Parathyroid adenoma (tissue), 2 donors: ENCODE data around the gene GLRX2.
"Not testable (repeated sequence)": the region's sequence is repeated elsewhere in the genome, so short reads cannot be mapped to it uniquely, and the experiment has no call there.

Experiments
- H2AFZ ChIP-seq: fragments of 300-600 bp; sonication (generic); one replicate; pipeline ENCODE4 v1.7.0; 2017; ENCODE audit warnings: antibody characterized with exemption, mild to moderate bottlenecking
- H3K27ac ChIP-seq: fragments of 300-600 bp; sonication (generic); one replicate; pipeline ENCODE4 v1.7.0; 2017
- H3K27me3 ChIP-seq: fragments of 300-600 bp; sonication (generic); one replicate; pipeline ENCODE4 v1.7.0; 2017; ENCODE audit warnings: low read length; ENCODE audit not compliant: control insufficient read depth, insufficient read depth
- H3K36me3 ChIP-seq: fragments of 300-600 bp; sonication (generic); one replicate; pipeline ENCODE4 v1.7.0; 2017; ENCODE audit warnings: low read length; ENCODE audit not compliant: control insufficient read depth, insufficient read depth
- H3K4me1 ChIP-seq: fragments of 300-600 bp; sonication (generic); one replicate; pipeline ENCODE4 v1.7.0; 2017; ENCODE audit warnings: control low read depth
- H3K4me2 ChIP-seq: fragments of 300-600 bp; sonication (generic); one replicate; pipeline ENCODE4 v1.7.0; 2017; ENCODE audit warnings: low read length
- H3K4me3 ChIP-seq: fragments of 300-600 bp; sonication (generic); one replicate; pipeline ENCODE4 v1.7.0; 2017; ENCODE audit warnings: low read depth, low read length
- H3K79me2 ChIP-seq: fragments of 300-600 bp; sonication (generic); one replicate; pipeline ENCODE4 v1.7.0; 2017; ENCODE audit warnings: control low read depth
- H3K9ac ChIP-seq: fragments of 300-600 bp; sonication (generic); one replicate; pipeline ENCODE4 v1.7.0; 2017; ENCODE audit warnings: mild to moderate bottlenecking
- H3K9me3 ChIP-seq: fragments of 300-600 bp; sonication (generic); one replicate; pipeline ENCODE4 v1.7.0; 2017; ENCODE audit warnings: low read length; ENCODE audit not compliant: control insufficient read depth
- TF ChIP-seq, protein P1 (sequence below): fragments of 300-600 bp; sonication (generic); IDR thresholded peaks from one replicate; pipeline ENCODE4 v1.7.0; 2017; ENCODE audit warnings: antibody characterized with exemption, mild to moderate bottlenecking
- donor health status: primary hyperparathyroidism.

The GLRX2 gene

DNA sequence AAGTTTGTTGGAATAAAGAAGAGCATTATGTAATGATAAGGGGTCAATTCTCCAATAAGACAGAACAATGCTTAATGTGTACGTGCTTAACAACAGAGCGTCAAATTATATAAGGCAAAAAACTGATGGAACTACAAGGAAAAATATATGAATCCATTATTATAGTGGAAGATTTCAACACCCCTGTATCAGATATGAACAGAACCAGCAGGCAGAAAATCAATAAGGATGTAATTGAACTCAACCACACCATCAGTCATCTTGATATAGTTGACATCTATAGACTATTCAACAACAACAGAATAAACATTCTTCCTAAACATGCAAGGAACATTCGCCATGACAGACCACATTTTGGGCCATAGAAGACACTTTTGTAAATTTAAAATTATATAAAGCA lies 13.0 kb upstream of the GLRX2 start:
- Histone ChIP-seq H3K79me2 (no peaks in the 10 kb centered on the region), H3K27ac (no peak overlapping the region), H3K9ac (no peak overlapping the region), H3K36me3 (no peaks in the 10 kb centered on the region), H3K4me2 (no peak overlapping the region), H3K4me3 (no peak overlapping the region), H3K9me3 (no peaks in the 10 kb centered on the region), H3K4me1 (no peaks in the 10 kb centered on the region), H2AFZ (no peak overlapping the region), H3K27me3 (no peaks in the 10 kb centered on the region)
- TF ChIP-seq, protein P1, sequence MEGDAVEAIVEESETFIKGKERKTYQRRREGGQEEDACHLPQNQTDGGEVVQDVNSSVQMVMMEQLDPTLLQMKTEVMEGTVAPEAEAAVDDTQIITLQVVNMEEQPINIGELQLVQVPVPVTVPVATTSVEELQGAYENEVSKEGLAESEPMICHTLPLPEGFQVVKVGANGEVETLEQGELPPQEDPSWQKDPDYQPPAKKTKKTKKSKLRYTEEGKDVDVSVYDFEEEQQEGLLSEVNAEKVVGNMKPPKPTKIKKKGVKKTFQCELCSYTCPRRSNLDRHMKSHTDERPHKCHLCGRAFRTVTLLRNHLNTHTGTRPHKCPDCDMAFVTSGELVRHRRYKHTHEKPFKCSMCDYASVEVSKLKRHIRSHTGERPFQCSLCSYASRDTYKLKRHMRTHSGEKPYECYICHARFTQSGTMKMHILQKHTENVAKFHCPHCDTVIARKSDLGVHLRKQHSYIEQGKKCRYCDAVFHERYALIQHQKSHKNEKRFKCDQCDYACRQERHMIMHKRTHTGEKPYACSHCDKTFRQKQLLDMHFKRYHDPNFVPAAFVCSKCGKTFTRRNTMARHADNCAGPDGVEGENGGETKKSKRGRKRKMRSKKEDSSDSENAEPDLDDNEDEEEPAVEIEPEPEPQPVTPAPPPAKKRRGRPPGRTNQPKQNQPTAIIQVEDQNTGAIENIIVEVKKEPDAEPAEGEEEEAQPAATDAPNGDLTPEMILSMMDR, result no peak

DNA sequence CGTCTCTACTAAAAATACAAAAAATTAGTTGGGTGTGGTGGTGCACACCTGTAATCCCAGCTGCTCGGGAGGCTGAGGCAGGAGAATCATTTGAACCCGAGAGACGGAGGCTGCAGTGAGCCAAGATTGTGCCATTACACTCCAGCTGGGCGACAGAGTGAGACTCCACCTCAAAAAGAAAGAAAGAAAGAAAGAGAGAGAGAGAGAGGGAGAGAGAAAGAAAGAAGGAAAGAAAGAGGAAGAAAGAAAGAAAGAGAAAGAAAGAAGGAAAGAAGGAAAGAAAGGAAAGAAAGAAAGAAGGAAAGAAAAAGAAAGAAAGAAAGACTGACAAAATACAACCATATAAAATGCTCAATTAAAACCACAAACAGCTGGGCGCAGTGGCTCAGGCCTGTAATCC lies 12.0 kb upstream of the GLRX2 start:
- H3K9me3 ChIP-seq, H3K36me3 ChIP-seq, H3K4me3 ChIP-seq, H3K4me1 ChIP-seq, H2AFZ ChIP-seq, H3K27ac ChIP-seq, H3K4me2 ChIP-seq, H3K9ac ChIP-seq, H3K79me2 ChIP-seq, H3K27me3 ChIP-seq: not testable (repeated sequence)

DNA sequence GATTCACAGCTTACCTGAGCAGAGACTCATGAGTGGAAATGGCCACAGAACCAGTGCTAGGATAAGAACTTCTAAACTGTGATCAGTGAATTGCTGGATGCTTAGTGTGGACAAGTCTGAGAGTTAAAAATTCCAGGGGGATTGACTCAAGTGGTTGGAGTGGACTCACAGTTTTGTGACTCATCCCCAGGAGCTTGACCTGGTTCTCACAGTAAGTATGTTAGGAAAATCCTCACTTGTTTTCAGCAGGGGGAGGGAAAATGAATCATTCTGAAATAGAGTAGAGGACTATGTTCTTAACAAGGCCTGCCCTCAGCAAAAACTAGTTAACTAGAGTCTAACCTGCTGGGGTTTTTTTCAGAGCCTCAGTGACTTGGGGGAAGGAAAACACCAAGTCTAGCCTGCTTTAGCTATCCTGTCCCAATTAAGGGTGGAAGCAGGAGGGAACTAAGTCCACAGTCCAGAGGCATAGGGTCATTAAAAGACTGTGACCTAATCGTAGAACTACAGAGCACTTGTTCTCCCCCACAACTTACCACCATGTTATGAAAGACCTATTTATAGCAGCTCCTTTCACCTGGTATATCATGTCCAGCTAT lies 10.5 kb upstream of the GLRX2 start:
- no peak overlapping the region for H3K9ac ChIP-seq
- H3K79me2 ChIP-seq, result no peaks in the 10 kb centered on the region
- no peak overlapping the region for H3K4me2 ChIP-seq
- no peaks in the 10 kb centered on the region for H3K36me3 ChIP-seq
- H3K4me1 ChIP-seq, result no peaks in the 10 kb centered on the region
- H2AFZ ChIP-seq, result no peak overlapping the region
- H3K9me3 ChIP-seq, result no peaks in the 10 kb centered on the region
- no peak overlapping the region for H3K27ac ChIP-seq
- H3K27me3 ChIP-seq, result no peaks in the 10 kb centered on the region
- TF ChIP-seq, protein P1, result no peak
- no peak overlapping the region for H3K4me3 ChIP-seq

DNA sequence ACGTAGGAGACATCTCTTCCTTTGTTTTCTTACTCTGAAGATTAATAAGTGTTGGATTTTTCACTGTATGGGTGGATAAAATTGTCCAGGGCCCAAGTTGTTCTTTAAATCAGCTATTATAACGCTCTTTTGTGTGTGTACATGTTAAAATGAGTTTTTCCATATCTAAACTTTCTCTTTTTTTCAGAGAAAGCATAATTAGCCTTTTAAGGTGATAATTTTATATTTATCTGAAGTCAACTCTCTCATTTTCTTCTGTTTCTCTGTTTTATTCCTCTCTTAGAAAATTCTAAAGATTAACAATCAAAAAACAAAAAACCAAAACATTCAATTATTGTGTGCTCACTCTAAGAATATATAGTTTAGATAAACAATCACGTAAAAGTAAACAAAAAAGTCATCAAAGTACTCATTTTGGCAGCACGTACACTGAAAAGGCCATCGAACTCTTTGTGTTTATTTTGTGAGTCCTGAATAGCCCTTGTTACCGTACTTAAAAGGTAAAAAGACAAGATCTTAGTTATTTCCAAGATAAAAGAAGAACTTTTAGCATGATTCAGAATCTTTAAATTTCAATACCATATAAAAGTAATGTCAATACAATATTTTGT lies 9.4 kb upstream of the GLRX2 start:
- no peaks in the 10 kb centered on the region for H3K27me3 ChIP-seq
- no peaks in the 10 kb centered on the region for H3K9me3 ChIP-seq
- H3K27ac ChIP-seq, result no peak overlapping the region
- no peak overlapping the region for H2AFZ ChIP-seq
- H3K4me3 ChIP-seq, result no peak overlapping the region
- no peak overlapping the region for H3K4me2 ChIP-seq
- H3K9ac ChIP-seq, result no peak overlapping the region
- no peaks in the 10 kb centered on the region for H3K79me2 ChIP-seq
- H3K4me1 ChIP-seq, result no peaks in the 10 kb centered on the region
- TF ChIP-seq, protein P1, result no peak
- no peaks in the 10 kb centered on the region for H3K36me3 ChIP-seq

DNA sequence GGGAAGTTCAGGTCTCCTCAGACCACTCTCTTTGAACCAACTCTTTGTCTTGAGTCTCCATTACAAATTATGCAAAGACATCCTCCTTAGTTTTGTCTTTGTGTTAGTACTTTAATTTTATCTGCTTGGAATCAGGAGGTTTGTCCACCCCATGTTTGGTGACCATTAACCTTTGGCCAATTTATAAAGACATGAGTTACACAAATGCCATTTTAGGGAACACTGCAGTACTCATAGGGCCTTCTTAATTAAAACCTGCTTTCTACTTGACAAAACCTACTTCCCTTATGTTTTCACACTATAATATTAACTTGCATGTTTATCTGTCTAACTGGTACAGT lies 8.7 kb upstream of the GLRX2 start:
- no peaks in the 10 kb centered on the region for H3K4me1 ChIP-seq
- H2AFZ ChIP-seq, result no peak overlapping the region
- H3K4me3 ChIP-seq, result no peak overlapping the region
- TF ChIP-seq, protein P1, result no peak
- no peak overlapping the region for H3K4me2 ChIP-seq
- H3K79me2 ChIP-seq, result no peaks in the 10 kb centered on the region
- H3K9ac ChIP-seq, result no peak overlapping the region
- no peaks in the 10 kb centered on the region for H3K27me3 ChIP-seq
- H3K36me3 ChIP-seq, result no peaks in the 10 kb centered on the region
- no peaks in the 10 kb centered on the region for H3K9me3 ChIP-seq
- H3K27ac ChIP-seq, result no peak overlapping the region
